CD4-positive, alpha-beta T cell treated with Interleukin-10 for 1 hour (primary cell): ENCODE results near the gene PICK1.
"Not testable (repeated sequence)": the region's sequence is repeated elsewhere in the genome, so short reads cannot be mapped to it uniquely, and the experiment has no call there.

ENCODE experiments used
- DNase-seq: peaks from one replicate; pipeline ENCODE4 v3.0.0-alpha.2; 2020

The PICK1 gene

DNA sequence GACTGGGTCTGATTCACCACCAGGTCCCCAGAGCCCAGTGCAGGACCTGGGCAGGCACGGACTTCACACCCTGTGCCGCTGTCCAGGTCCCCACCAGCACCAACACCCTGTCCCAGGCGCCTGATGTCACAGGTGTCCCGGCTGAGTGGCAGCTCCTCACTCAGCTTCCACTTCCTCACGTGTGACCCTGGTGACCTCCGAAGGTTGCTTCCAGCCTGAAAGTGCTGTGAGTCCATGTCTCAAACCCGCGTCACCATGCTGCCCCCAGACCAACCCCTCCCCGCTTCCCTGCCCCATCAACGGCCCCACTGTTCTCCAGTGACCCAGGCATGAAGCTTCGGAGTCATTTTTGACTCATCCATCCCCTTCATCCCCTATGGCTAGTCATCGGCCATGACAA lies 25.7 kb upstream of the PICK1 start:
- no peak for DNase-seq

DNA sequence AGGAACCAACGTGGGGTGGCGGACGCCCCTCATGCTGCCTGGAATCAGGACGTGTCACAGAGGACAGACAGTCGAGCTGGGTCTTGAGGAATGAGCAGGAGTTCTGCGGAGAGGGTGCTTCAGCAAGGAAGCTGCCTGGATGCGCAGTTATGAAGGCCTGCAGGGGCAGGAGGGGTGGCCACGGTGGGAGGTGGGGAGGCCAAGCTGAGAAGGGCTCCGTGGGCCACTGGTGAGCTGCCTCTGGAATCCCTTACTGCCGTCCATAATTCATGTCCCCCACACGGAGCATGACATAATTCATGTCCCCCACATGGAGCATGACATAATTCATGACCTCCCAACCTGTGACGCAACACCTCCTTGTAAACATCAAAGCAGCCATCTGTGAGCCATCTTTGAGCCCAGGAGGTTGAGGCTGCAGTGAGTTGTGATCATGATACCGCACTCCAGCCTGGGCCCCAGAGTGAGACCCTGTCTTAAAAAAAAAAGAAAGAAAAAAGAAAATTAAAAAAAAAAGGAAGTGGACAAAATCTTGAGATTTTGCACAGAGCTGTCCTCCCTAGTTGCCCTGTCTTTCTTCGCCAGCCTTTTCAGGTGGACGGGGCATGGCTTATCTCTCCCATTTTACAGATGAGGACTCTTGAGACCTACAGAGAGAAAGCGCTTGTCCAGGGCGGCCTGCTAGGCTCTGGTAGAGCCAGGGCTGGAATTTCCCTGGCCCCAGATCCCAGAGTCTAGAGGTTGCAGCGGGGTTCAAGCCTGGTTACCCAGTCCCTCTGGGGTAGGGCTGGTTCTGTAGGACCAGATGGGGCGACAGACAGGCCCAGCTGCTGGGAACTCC lies 24.3 kb upstream of the PICK1 start:
- no peak for DNase-seq

DNA sequence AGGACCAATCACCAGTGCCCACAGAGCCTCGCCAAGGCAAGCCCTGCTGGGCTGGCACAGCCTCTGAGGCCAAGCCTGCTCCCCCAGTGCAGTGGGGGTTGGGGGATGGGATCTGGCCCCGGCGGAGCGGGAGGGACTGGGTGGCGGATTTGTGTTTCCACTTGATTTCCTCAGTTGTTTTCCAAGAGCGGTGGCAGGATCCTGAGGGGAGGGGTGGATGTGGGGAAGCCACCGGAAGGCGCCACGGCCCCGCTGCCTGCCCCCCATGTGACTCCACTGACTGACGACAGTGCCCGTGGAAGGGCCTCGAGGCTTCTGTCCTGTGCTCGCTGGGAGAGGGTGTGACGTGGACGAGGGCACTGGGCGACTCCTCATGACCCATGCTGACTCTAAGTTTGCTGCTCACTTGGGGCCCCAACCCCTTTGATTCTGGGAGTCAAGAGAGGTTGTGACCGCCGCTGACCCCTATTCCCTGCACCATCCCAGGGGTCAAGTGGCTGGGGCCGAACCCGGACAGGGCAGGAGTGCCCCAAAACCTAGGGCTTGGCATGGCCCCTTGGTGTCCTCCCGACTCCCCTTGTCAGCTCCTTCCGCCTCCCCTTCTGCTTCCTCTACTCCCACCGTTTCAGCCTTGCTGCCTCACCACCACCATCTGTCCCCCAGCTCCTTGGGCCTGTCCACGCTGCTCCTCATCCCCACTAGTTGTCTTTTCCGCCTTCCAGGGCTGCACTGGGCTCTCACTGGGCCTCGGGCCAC lies 23.5 kb upstream of the PICK1 start:
- no peak for DNase-seq

DNA sequence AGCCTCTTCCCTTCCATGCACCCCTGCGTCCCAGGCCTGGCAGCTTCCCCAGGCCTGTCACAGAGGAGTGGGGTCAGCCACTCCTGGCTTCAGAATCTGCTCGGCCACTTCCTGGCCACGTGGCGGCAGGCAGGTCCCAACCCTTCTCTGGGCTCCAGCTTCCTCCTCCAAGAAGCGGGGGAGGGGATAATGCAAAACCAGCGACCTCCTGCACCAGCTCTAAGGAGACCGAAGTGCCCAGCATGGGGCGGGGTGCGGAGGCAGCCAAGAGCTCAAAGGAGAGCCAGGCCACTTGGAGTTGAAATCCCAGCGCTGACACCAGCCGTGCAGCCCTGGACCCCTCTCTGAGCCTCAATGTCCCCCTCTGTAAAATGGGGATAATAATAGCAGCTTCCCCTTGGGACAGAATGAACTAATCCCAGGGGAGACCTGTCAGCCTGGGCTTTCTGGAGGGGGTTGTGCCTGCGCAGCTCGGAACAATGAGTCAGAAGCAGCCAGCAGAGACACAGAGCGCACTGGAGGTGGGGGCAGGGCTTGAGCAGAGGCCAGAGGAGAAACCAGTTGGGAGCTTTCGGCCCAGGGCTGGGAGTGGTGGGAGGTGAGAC lies 22.8 kb upstream of the PICK1 start:
- DNase-seq, result no peak

DNA sequence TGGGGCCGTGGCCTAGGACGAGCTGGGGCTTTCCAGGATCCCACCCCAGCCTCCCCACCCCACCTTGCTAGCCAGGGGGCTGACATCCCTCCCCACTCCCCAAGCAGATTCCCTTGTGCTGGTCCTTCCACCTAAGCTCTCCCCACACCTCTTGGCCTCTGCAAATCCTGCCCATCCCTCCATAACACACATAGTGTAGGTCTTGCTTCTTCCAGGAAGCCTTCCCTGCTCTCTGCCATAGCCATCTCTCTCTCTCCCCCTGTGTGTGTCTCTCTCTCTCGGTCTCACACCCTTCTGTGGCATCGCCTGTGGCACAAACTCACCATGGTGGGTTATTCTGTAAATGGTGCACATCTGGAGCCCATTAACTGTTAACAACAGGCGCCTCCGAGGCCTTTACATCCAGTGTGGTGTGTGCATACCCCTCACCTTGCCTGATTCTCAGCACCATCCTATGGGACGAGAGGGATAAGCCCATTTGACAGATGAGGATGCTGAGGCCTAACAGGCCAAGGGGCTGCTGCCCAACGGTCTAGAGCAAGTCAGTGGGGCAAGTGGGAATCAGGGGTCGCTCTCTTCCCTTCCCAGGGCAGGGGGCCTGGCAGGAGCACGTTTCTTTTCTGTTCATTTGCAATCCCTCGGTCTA lies 22.2 kb upstream of the PICK1 start:
- DNase-seq, result no peak

DNA sequence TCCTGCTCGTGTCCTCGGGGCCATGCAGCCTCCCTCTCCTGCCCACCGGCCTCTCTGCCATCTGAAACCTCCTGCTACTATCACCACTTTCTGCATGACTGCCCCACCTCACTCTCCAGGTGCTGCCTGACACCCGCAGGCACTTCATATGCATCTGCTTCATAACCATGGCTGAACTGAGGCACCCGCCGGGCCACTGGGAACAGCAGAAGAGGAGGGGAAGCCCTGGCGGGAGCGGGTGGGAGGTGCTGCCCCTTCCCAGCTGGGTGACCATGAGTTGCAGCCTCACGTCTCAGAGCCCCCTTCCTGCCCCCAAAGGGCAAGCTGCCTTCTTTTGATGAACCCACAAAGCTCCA lies 21.7 kb upstream of the PICK1 start:
- no peak for DNase-seq

DNA sequence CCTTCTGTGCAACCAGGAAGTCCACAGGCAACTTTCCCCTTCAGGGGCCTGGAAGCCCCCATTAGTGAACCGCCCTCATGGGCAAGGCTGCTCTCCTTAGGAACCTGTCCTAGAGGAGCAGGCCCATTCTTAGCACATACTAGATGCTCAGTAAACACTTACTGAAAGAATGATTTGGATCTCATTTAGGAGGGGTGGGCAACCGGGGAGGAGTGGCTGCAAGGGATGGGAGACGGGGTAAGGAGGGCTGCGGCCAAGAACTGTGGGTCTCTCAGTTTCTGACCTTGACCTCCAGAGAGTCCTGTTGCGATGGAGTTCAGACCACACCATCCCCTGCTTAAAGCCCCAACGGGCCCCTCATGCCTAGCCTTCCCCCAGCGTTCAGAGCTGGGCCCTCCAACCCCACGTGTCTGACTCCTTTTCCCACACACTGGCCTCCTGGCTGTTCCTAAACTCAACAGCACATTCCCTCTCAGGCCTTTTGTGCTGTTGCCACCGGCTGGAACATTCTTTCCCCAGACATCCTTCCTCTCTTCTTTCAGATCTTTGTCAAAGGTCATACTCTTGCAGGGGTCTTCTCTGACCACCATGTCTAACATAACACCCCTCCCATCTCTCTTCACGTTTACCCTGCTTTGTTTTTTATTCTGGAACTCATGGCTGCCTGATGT lies 20.7 kb upstream of the PICK1 start:
- DNase-seq, result no peak

DNA sequence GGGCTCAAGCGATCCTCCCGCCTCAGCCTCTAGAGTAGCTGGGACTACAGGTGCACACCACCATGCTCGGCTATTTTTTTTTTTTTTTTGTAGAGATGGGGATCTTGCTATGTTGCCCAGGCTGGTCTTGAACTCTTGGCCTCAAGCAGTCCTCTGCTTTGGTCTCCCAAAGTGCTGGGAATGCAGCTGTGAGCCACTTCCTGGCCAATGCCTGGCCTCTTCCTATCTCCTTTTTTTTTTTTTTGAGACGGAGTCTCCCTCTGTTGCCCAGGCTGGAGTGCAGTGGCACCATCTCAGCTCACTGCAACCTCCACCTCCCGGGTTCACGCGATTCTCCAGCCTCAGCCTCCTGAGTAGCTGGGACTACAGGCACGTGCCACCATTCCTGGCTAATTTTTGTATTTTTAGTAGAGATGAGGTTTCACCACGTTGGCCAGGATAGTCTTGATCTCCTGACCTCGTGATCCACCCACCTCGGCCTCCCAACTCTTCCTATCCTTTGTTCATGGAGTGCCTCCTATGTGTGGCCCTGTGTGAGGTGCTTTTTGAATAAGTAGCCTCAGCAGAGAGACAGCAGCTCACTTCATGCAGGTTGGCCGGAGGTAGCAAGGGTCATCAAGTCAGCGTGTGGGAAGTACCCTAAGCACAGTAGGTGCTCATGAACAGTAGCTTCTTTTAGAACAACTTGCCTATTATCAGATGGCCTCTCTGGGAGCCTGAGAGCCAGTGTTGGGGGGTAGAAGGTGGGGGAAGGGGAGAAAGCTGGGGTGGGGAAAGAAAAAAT lies 19.6 kb upstream of the PICK1 start:
- not testable (repeated sequence) for DNase-seq

DNA sequence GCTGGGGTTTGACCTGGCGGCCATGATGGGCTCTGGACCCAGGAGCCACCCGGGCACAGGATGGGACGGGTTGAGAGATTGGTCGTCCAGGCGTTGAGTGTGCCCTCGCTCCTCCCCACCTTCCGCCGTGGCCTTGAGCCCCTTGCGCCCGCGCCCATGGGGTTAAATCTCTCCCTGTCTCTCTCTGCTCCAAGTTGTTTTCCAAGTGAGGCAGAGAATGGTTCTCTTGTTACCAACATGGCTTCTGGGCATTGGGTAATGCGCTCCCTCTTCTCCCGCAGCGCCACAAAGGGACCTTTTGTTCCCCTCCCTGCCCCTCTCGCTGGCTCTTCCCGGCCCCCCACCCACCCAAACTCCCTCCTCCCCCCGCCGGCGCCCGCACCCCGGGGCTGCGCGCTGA lies 18.8 kb upstream of the PICK1 start:
- no peak for DNase-seq

DNA sequence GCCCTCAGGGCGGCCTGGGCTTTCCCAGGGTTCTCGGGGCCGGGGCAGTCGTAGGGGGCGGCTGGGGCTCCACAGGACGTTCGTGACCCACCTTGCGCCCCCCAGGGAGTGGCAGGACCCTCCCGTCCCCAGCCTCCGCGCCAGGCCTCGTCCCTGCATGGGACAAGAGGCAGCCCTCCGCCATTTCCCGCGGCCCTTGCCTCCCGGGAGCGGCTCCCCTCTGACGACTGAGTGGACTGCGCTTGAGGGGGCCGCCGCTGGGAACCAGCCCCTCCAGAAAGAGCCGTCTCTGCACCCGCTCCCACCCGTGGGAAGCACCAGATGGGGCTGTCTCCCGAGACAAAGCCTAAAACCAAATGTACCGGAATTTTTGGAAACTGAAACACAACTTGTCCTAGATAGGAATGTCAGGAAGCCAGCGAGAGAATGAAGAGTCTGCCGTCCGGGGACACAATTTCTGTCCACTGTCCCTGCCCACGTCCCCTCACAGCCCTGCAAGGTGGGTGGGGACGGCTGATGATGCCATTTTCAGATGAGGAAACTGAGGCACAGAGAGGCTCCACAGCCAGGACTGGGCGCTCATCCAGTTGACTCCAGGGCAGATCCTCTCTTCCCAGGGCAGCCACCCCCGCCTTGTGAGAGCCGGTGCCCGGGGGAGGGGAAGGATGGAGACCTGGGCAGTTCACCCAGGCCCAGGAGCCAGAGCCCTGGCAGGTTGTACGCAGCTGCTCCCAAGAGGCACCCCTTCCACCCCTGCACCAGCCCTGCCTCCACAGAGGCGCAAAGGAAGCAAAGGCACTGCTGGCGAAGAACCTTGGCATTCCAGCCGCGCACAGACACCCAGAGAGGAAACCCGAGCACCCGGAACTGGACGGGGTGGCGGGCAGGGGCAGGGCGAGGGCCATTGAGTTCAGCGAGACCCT lies 18.1 kb upstream of the PICK1 start:
- no peak for DNase-seq

DNA sequence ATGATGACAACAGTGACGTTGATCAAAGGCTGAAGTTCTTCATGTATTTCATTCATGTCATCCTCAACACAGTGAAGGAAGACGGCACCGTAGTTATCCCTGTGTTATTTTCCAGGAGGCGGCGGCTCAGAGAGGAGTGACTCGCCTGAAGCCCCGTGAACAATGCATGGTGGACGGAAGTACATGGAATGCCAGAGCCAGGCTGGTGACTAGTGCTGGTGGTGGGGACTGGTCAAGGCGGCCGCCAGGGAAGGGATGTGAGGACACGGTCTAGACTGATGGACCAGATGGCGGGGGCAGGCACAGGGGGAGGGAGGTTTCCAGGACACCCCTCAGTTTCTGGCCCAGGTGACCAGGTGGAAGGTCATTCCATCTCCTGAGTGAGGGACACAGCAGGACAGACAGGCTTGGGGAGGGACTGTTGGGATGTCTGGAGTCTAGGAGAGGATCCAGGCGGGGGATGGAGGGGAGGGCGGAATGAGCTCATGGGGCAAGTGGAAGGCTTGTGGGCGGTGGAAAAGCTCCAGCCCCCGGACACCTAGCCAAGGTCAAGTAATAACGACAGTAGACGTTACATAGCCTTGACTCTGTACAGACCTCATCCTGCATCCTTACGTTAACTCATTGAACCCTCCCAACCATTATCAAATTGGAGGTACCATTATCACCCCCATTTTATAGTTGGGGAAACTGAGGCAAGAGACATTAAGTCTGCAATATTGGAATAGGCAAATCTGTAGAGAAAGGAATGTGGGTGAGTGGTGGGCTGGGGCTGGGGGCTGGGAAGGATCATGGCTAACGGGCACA lies 16.0 kb upstream of the PICK1 start:
- no peak for DNase-seq

DNA sequence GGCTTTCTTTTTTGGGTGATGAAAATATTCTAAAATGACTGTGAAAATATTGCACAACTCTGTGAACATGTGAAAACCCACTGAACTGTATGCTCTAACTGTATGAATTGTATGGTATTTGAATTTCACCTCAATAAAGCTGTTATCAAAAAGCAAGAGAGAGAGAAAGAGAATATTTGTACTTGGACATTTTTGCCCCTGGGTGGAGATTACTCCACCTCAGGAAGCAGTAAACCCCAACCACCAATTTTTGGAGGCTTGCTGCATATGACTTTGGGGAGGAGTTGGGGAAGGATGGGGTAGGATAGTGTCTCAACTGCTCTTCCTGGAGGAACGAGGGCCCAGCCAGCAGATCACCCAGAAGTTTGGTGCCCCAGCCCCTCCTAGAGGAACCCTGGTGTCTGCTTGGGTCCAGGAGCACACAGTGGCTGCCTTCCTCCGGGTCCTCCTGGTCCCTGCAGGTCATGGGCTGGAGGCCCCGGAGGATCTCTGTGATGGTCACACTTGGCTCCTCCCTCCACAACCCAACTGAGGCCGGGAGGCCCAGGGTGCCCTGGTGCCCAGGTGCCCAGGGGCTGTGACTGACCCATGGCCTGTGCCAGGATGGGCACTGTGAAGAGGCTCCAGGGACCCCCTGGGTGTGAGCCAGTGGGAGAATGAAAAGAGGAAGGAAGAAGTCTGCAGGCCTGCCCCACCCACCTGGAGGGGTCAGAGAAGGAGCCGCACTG lies 15.3 kb upstream of the PICK1 start:
- DNase-seq, result no peak

DNA sequence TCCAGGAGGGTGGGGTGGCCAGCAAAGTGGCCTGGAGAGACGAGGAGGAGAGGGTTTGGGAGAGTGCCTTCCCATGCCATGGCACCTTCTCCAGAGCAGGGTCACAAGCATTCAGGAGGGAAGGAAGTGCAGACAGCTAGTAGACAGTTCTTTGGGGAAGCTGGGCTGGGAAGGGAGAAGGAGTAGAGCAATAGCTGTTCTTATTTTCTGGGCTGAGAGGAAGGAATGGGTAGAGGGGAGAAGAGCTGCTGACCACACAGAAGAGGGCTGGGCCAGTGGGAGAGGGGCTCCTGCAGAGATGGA lies 14.8 kb upstream of the PICK1 start:
- DNase-seq, result no peak

DNA sequence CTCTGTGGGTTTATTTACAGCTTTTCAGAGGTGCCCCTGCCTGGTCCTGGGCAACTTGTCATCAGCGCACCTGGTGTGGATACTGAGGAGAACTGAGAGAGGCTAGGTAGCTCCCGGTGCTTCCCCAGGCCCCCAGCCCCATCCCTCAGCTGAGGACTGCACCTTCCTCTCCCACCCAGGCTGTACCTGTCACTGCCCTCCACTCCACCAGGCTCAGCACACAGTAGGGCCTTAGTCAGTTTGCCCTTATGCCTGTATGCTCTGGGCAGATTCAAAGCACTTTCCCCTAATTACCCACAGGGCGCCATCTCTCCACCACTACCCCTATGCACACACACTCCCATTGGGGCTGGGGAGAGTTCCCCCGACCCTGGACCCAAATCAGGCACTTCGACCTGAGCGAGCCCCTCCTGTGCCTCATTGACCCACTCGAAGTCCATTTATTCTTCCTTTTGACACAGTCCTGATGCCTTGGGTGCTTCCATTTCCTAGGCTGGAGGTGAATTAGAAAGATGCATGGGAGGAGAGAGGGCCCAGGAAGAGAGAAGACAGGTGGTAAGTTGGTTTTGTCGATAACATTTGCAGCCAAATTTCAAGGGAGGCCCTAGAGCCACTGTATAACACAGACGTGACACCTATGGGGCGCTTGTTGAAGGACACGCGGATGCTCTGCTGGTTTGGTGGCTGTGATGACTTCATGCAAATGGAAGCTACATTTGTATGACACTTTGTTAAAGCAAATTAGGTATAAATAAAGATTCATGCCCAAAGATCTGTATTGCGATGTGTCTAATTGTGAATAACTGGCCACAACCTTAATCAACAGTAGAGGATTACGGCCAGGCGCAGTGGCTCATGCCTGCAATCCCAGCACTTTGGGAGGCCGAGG lies 13.8 kb upstream of the PICK1 start:
- DNase-seq, result no peak

DNA sequence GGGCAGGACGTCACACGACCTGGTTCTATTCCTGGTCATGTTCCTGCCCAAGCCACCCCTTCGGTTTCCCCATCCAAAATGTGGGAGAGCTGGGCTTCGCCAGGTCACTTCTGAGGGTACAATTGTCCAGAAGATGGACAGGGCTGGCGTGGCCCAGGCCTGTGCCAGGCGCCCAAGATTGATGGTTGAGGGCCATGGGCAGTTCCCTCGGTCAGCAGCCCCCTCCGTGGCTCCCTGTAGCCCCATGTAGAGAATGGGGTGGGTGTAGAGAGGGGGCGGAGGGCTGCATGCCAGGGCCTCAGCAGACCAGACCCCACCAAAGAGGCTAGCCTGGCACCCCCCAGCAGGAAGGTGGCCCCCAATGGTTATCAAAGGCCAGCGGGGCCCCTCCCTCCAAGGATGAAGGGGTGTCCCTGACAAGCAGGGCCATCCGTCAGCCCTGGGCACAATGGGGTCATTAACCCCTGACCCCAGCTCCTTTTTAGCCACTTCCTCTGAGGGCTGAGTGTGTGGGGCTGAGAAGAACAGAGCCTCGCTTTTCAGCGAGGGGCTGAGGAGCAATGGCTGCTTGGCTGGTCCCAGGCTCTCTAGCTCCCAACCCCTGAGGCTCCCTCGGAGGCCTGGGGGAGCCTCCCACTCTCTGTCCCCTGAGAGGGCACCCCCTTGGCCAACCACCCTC lies 11.0 kb upstream of the PICK1 start:
- DNase-seq, result no peak

DNA sequence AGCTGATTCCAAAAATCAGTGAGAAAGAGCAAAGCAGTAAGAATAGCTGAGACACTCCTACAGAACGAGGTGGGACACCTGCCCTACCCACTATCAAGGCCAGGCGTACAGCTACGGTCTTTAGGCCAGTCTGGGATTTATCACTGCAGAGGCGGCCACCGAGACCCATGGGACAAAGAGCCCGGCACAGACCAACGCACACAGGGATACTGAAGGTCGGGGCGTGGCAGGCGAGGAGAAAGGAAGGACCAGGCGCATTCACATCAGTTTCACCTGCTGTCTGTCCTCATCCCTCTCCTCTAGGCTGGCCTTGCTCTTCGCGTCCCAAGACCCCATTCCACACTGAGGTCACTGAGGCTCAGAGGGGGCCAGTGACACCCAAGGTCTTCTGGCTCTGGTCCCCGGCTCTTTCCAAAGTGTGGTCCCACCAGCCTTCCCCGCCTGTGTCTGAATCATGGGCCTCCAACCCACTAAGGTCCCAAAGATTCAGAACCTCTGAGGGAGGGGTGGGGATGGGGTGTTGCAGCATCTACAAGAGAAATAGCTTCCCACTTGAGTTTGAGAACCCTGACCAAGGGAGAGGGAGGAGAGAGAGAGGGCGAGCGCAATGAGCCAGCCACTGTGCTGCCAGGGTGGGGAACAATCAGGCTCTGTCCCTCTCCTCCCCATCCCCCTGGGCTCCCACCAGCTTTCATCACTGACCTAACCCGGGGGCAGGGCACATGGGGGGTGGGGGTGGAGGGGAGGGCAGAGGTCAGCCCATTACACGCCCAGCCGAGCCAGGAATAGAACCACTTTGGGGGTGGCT lies 7.2 kb upstream of the PICK1 start:
- no peak for DNase-seq

DNA sequence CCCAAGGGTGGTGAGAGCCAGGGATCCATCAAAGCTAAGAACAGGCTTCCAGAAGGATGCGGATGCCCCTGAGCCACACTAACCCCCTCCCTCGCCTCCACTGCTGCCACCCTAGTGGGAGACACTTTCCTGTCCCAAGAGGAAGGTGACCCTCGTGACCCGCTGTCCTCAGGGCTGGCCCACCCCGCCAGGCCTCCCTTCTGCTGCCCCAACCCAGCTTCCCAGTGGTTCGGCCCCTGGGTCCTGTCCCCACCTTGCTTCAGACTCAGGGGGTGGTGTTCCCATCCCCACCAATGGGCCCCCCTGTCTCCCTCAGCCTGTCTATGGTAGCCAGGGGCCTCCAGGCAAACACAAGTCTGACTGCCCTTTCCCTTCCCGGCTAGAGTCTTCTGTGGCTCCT lies 6.5 kb upstream of the PICK1 start:
- DNase-seq, result no peak
